Measurements from ENCODE around the gene TNFAIP8L2.

DNA sequence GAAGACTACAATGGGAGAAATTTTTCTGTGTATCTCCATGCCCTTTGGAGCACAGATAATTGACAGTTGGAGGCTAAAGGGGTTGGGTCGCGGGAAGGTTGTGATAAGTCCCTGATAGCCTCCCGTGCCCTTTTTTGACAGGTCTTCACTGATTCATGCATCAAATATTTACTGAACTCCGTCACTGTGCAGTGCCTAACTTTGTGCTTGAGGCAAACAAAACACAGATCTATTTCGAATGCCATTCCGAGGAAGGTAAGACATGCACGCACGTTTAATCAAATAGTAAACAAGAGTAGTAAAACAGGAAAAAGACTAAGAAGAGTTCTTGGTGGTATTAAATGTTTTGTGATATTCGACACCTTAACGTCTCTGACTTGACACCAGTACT is 41.4 kb downstream of the TNFAIP8L2 start:
- TF ChIP-seq, protein P1, sequence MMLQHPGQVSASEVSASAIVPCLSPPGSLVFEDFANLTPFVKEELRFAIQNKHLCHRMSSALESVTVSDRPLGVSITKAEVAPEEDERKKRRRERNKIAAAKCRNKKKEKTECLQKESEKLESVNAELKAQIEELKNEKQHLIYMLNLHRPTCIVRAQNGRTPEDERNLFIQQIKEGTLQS (CRISPR knock-in tag; conservative IDR thresholded peaks at IDR 0.05): no peak
- TF ChIP-seq, protein P2, sequence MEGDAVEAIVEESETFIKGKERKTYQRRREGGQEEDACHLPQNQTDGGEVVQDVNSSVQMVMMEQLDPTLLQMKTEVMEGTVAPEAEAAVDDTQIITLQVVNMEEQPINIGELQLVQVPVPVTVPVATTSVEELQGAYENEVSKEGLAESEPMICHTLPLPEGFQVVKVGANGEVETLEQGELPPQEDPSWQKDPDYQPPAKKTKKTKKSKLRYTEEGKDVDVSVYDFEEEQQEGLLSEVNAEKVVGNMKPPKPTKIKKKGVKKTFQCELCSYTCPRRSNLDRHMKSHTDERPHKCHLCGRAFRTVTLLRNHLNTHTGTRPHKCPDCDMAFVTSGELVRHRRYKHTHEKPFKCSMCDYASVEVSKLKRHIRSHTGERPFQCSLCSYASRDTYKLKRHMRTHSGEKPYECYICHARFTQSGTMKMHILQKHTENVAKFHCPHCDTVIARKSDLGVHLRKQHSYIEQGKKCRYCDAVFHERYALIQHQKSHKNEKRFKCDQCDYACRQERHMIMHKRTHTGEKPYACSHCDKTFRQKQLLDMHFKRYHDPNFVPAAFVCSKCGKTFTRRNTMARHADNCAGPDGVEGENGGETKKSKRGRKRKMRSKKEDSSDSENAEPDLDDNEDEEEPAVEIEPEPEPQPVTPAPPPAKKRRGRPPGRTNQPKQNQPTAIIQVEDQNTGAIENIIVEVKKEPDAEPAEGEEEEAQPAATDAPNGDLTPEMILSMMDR (IDR thresholded peaks at IDR 0.05): no peak
- no peak for TF ChIP-seq TEAD4 (CRISPR knock-in tag; IDR thresholded peaks at IDR 0.05)
- TF ChIP-seq, protein P3, sequence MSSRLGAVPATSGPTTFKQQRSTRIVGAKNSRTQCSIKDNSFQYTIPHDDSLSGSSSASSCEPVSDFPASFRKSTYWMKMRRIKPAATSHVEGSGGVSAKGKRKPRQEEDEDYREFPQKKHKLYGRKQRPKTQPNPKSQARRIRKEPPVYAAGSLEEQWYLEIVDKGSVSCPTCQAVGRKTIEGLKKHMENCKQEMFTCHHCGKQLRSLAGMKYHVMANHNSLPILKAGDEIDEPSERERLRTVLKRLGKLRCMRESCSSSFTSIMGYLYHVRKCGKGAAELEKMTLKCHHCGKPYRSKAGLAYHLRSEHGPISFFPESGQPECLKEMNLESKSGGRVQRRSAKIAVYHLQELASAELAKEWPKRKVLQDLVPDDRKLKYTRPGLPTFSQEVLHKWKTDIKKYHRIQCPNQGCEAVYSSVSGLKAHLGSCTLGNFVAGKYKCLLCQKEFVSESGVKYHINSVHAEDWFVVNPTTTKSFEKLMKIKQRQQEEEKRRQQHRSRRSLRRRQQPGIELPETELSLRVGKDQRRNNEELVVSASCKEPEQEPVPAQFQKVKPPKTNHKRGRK (CRISPR knock-in tag; IDR thresholded peaks at IDR 0.05; ENCODE audit: borderline replicate concordance): no peak
- TF ChIP-seq, protein P4, sequence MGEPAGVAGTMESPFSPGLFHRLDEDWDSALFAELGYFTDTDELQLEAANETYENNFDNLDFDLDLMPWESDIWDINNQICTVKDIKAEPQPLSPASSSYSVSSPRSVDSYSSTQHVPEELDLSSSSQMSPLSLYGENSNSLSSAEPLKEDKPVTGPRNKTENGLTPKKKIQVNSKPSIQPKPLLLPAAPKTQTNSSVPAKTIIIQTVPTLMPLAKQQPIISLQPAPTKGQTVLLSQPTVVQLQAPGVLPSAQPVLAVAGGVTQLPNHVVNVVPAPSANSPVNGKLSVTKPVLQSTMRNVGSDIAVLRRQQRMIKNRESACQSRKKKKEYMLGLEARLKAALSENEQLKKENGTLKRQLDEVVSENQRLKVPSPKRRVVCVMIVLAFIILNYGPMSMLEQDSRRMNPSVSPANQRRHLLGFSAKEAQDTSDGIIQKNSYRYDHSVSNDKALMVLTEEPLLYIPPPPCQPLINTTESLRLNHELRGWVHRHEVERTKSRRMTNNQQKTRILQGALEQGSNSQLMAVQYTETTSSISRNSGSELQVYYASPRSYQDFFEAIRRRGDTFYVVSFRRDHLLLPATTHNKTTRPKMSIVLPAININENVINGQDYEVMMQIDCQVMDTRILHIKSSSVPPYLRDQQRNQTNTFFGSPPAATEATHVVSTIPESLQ (CRISPR knock-in tag; IDR thresholded peaks at IDR 0.05): no peak

Measured in WTC11 (cell line).